Activated CD8-positive, alpha-beta memory T cell treated with anti-CD3 and anti-CD28 coated beads, Interleukin-2, amount 10 ng/mL, durations not matched to agents 7 days and 5 days (primary cell): ENCODE measurements around the gene RETREG1. TPM values are rescaled to one million over a fixed set of nuclear protein-coding genes. Genes with fewer than 3 reads are reported as not detected.

Experiments
- ATAC-seq: fragments of 150-1000 bp; cut with Tn5 transposase; one replicate; pipeline ENCODE4 v1.10.0; 2021; ENCODE audit warnings: moderate library complexity
- CTCF ChIA-PET: fragments of 350-600 bp; sonication (Branson Sonifier 250); formaldehyde crosslinking; loops from one replicate; lab custom pipeline; 2021; ENCODE audit warnings: antibody characterized with exemption; lab: Charles Lee
- DNase-seq: peaks from one replicate; pipeline ENCODE4 v3.0.0-alpha.2; 2020
- H3K27ac Mint-ChIP-seq: one replicate; pipeline ENCODE4 v1.8.0; 2021; ENCODE audit warnings: mild to moderate bottlenecking, mixed read lengths
- H3K27me3 Mint-ChIP-seq: one replicate; pipeline ENCODE4 v1.8.0; 2021; ENCODE audit warnings: mixed read lengths
- H3K36me3 Mint-ChIP-seq: one replicate; pipeline ENCODE4 v1.8.0; 2021; ENCODE audit warnings: mild to moderate bottlenecking, mixed read lengths
- H3K4me1 Mint-ChIP-seq: one replicate; pipeline ENCODE4 v1.8.0; 2021; ENCODE audit warnings: mixed read lengths
- H3K4me3 Mint-ChIP-seq: one replicate; pipeline ENCODE4 v1.8.0; 2021; ENCODE audit warnings: mild to moderate bottlenecking, moderate library complexity, mixed read lengths
- H3K9me3 Mint-ChIP-seq: one replicate; pipeline ENCODE4 v1.8.0; 2022; ENCODE audit warnings: low read depth, mixed read lengths
- total RNA-seq, 2 experiments: library from RNA; stranded (reverse); gene quantifications; one replicate each; pipeline ENCODE4 v1.2.3, GENCODE V29; 2021

RETREG1 gene
- total RNA-seq, 2 experiments from 2014 or later = 18.1 to 30.3 TPM

DNA sequence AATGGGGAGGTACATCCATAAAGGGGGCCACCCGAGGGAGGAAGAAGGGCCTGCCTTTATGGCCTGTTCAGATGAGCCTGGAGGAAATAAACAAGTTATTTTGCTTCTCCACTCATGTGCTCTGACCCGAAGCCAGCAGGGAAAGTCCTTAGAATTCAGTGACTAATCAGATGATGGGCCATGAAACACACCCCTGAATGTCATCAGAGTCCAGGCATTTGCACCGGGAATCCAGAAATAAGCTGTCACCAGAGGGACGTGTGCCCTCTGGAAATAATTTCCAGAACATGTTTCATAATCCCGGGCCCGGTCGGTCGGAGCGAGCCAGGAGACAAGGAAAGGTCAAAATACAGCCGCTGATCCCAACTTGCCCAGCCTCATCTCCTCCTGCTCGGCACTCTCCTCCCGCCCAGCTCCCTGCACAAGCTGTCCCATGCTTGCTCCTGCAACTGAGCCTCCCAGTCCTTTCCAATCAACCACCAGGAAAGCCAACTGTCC is 77.6 kb downstream of the RETREG1 start:
- CTCF ChIA-PET = no interaction called here
- H3K4me3 Mint-ChIP-seq = no peak overlapping the region
- H3K9me3 Mint-ChIP-seq = no peaks in the 10 kb centered on the region
- DNase-seq (no peak), ATAC-seq (no peak)
- peaks cover 9% of the 10 kb centered on the region for H3K4me1 Mint-ChIP-seq
- no peak overlapping the region for H3K27ac Mint-ChIP-seq
- H3K36me3 Mint-ChIP-seq = peaks cover 2% of the 10 kb centered on the region
- H3K27me3 Mint-ChIP-seq = no peaks in the 10 kb centered on the region

DNA sequence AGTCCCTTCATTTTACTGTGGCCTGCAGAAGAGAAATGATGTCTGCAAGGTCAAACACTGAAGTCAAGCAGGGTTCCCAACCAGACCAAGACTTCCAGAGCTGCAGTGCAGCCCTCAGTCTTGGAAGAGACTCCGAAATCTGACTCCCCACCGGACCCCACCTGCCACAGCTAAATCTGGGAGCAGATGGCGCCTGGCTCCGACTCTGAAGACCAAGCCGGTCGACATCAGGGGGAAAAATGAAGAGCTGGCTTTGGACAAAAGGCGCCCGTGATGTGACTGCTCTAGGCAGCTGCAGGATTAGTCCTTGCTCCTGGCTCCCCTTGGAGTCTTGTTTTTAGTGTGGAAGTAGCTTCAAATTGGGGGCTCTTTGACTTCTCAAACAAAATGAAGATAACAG is 78.8 kb downstream of the RETREG1 start:
- H3K4me3 Mint-ChIP-seq = no peak overlapping the region
- H3K27ac Mint-ChIP-seq = no peak overlapping the region
- H3K4me1 Mint-ChIP-seq = peaks cover 9% of the 10 kb centered on the region
- CTCF ChIA-PET = interaction anchor here (1.5 kb wide), 1 partner anchor 11 kb away, joined by 3 read pairs; no protein-coding TSS in a partner anchor
- DNase-seq (no peak), ATAC-seq (no peak)
- H3K36me3 Mint-ChIP-seq = peaks cover 2% of the 10 kb centered on the region
- no peaks in the 10 kb centered on the region for H3K27me3 Mint-ChIP-seq
- H3K9me3 Mint-ChIP-seq = no peaks in the 10 kb centered on the region

DNA sequence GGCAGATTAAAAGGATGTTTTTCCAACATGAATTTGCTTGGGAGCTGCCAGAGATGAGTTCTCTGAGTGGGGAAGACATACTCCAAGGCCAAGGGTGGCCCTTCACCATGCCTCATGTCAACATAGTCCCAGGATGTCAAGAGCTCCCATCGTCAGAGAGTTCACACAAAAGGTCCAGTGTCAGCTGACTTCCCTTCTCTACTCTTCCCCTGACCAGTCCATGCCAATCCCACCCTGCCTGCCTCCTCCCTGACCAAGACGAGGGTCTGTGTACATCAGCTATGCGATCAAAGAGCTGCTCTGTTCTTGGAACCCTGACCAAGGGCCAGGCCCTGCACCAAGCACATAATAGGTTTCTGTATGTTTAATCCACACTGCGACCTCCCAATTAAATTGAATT is 80.0 kb downstream of the RETREG1 start:
- H3K27ac Mint-ChIP-seq = no peak overlapping the region
- no peak overlapping the region for H3K4me3 Mint-ChIP-seq
- no peaks in the 10 kb centered on the region for H3K27me3 Mint-ChIP-seq
- peaks cover 9% of the 10 kb centered on the region for H3K4me1 Mint-ChIP-seq
- DNase-seq = no peak
- no peaks in the 10 kb centered on the region for H3K9me3 Mint-ChIP-seq
- no peak for ATAC-seq
- peaks cover 2% of the 10 kb centered on the region for H3K36me3 Mint-ChIP-seq
- CTCF ChIA-PET = interaction anchor here (1.5 kb wide), 1 partner anchor 12 kb away, joined by 3 read pairs; no protein-coding TSS in a partner anchor

DNA sequence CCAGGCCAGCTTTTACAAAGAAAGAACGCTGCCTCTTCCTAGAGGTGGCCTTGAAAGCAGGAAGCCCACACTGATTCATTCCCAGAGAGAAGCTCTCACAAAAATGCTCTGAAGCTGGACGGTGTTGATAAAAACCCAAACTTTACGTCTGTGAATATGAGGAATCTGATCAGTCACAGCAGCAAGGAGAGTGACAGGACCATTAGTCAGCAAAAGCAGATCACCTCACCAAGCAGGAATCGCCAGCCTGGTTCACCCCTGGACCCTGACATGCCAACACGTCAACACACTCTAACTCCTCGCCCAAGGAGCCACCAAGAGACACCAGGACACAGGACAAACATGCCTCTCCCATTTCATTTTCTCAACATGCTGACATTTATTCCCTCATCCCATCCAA is 80.6 kb downstream of the RETREG1 start:
- CTCF ChIA-PET = interaction anchor here (1.5 kb wide), 1 partner anchor 13 kb away, joined by 3 read pairs; no protein-coding TSS in a partner anchor
- no peak overlapping the region for H3K4me3 Mint-ChIP-seq
- no peak for DNase-seq
- H3K4me1 Mint-ChIP-seq = peaks cover 9% of the 10 kb centered on the region
- H3K27me3 Mint-ChIP-seq = no peaks in the 10 kb centered on the region
- H3K36me3 Mint-ChIP-seq = peaks cover 2% of the 10 kb centered on the region
- H3K27ac Mint-ChIP-seq = no peak overlapping the region
- no peaks in the 10 kb centered on the region for H3K9me3 Mint-ChIP-seq
- ATAC-seq = no peak

DNA sequence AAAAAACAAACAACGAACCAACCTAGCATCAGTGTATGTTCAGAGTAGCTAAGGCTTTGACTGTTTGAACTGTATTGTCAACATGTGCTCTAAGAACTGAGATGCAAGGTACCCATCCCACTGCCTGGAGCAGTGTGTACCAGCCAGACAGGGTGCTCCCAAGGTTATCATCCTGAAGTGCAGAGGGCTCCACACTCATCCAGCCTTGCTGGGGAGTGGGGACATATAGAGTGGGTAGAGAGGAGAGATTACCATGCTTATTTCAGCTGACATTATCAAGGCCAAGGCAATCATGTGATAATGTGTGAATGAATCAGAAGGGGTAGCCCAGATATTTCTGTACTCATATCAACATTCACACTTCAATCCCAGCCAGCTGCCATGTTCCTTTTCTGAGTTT is 82.5 kb downstream of the RETREG1 start:
- Mint-ChIP-seq H3K4me3 (no peak overlapping the region), H3K27ac (no peak overlapping the region), H3K36me3 (peaks cover 2% of the 10 kb centered on the region), H3K4me1 (no peaks in the 10 kb centered on the region), H3K27me3 (no peaks in the 10 kb centered on the region), H3K9me3 (no peaks in the 10 kb centered on the region)
- CTCF ChIA-PET = no interaction called here
- ATAC-seq (no peak), DNase-seq (no peak)

DNA sequence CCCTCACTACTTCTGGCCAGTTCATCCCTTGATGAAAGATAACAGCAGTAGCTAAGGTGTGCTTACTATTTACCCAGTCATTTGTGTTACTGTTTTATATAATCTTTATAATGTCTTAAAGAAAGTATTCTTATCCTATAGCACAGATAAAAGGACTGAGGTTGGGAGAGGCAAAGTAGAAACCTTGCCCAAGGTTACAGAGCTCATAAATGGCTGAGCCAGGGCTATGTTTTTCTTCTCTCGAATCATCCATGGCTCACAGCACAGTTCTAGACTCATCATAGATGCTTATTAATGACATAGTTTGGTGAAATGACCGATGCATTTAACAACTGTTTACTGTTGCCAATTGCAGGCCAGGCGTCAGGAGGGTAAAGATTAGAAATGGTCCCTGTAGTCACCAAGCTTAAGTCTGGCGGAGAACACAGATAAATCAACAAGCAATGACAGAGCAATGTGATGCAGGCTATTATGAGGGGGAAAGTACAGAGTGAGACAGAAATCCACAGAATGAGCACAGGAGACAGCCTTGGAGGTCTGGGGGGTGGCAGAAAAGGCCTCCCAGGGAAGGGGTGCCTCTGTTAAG is 85.6 kb downstream of the RETREG1 start:
- DNase-seq (no peak), ATAC-seq (no peak)
- Mint-ChIP-seq H3K27me3 (no peaks in the 10 kb centered on the region), H3K4me1 (no peaks in the 10 kb centered on the region), H3K9me3 (no peaks in the 10 kb centered on the region), H3K4me3 (no peak overlapping the region), H3K27ac (no peak overlapping the region), H3K36me3 (no peaks in the 10 kb centered on the region)
- CTCF ChIA-PET = no interaction called here

DNA sequence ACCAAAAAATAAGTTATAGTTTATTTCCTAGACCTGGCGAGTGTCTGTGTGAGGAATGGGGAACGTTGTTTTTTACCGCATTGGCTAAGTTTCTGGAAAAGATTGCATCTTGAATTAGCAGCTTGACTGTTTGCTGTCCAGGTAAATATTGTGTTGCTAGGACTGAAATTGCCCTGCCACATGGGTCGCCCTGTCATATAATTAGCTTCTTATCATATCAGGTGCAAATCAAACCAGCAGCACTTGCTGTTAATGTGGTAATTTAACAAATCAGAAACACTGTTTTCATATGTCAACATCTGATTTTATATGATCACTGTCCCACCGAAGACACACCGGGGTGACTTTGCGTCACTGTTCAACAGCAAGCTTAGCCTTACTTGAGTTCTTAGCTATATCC is 87.5 kb downstream of the RETREG1 start:
- ATAC-seq = no peak
- CTCF ChIA-PET = no interaction called here
- Mint-ChIP-seq H3K9me3 (no peaks in the 10 kb centered on the region), H3K36me3 (no peaks in the 10 kb centered on the region), H3K27ac (no peak overlapping the region), H3K4me1 (peaks cover under 1% of the 10 kb centered on the region), H3K27me3 (no peaks in the 10 kb centered on the region), H3K4me3 (no peak overlapping the region)
- DNase-seq = no peak

DNA sequence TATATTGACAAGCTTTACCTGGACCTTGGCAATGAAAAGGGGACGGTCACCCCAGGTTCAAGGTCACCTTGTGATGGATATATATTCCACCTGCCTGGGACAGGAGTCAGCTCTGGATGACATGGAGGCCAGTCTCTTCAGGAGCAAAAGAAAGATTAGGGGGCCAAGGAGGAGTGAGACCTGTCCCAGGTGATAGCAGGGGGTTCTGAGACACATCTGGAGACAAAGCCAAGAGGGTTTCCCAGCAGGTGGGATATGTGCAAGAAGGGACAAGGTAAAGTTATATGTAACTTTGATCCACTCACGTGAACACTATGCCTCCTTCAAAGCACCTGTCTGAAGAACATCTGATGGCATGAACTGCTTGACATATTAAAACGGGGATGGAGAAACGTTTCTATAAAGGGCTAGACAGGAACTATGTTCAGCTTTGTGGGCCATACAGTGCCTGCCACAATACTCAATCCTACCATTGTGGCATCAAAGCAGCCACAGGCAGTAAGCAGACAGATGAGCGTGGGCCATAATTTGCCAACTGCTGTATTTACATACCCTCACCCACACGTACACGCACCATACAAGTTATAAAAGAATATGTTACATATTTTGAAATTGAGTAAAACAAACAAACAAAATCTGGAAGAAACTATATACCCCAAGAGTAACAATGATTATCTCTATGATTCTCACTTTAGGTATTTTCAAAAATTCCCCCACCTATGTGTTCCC is 88.3 kb downstream of the RETREG1 start:
- no peaks in the 10 kb centered on the region for H3K36me3 Mint-ChIP-seq
- CTCF ChIA-PET = no interaction called here
- ATAC-seq (no peak), DNase-seq (no peak)
- H3K4me1 Mint-ChIP-seq = peaks cover 6% of the 10 kb centered on the region
- no peak overlapping the region for H3K4me3 Mint-ChIP-seq
- no peak overlapping the region for H3K27ac Mint-ChIP-seq
- H3K9me3 Mint-ChIP-seq = no peaks in the 10 kb centered on the region
- no peaks in the 10 kb centered on the region for H3K27me3 Mint-ChIP-seq

DNA sequence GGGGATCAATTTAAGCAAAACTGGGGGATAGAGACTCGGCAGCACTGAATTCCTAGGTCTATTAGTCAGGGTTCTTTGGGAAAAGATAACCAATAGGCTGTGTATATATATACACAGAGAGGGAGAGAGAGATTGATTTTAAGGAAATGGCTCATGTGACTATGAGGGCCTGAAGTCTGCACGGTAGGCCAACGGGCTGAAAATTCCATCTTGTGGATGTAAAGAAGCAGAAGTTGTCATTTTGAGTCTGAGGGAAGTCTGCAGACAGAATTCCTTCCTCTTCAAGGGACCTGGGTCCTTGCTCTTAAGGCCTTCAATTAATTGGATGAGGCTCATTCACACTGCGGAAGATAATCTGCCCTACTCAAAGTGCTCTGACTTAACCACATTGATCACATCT is 91.1 kb downstream of the RETREG1 start:
- peaks cover 9% of the 10 kb centered on the region for H3K4me1 Mint-ChIP-seq
- no peaks in the 10 kb centered on the region for H3K27me3 Mint-ChIP-seq
- CTCF ChIA-PET = no interaction called here
- H3K36me3 Mint-ChIP-seq = no peaks in the 10 kb centered on the region
- ATAC-seq = no peak
- no peak overlapping the region for H3K27ac Mint-ChIP-seq
- no peak overlapping the region for H3K4me3 Mint-ChIP-seq
- no peak for DNase-seq
- no peaks in the 10 kb centered on the region for H3K9me3 Mint-ChIP-seq

DNA sequence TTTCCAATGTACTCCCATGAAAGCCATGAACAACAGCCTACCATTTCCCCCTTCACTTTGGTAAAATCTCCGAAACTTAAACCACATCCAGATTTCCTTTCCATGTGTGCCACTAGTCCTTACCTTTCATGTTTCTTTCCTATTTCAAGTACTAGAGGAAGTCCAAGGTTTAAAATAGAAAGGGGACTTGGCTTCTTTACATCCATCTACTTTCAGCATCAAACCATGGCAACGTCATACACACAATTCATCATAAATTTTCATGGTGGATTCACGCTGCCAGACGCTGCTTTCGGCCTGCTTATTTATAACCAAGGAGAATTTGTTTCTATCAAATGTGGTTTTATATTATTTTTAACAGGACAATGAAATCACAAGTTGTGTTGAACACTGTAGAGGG is 92.5 kb downstream of the RETREG1 start:
- CTCF ChIA-PET = no interaction called here
- no peaks in the 10 kb centered on the region for H3K36me3 Mint-ChIP-seq
- peaks cover 9% of the 10 kb centered on the region for H3K4me1 Mint-ChIP-seq
- no peak overlapping the region for H3K4me3 Mint-ChIP-seq
- no peak for ATAC-seq
- no peak overlapping the region for H3K27ac Mint-ChIP-seq
- H3K9me3 Mint-ChIP-seq = no peaks in the 10 kb centered on the region
- no peak for DNase-seq
- H3K27me3 Mint-ChIP-seq = no peaks in the 10 kb centered on the region

DNA sequence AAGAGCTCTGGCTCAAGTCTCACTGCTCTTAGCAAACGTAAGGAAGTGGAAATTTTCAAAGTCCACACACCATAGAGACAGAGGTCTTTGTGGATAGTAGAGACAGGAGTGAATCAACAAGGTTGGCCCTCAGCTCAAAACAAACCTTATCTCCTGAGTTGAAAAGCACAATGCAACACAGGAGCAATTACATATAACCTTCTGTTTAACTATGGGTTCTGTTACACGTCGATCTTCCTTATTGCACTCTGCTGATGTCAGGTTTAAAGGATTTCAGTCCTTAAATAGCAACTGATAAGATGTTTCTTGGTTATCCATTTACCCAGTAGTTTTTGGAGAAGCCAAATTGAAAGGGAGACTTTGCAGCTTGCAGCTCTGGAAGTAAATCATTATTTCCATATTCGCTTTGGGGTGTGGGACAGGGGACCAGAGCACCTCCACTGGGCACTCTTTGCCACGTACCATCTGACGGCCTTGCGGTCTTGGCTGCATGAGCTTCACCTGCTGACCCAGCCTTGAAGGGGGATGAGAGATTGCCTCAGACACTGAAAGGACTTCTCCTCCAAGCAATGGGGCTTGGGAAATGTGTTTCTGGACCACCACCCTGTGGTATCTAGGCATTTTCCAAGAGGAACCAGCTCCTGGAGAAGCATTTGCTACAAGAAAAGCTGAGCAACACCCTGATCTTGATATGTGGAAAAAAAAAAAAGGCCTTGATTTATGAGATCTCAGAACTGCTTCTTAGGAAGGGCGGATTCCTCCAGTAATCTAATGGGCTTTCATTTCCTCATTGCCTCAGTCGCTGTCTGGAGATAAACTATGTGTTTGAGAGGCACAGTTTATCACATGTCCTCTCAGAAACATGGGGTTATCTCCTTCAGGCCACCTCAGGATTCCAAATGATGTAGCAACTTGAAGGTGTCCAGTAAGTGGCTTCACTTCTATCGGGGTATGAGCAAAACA is 95.0 kb downstream of the RETREG1 start:
- H3K9me3 Mint-ChIP-seq = no peaks in the 10 kb centered on the region
- DNase-seq = no peak
- no peaks in the 10 kb centered on the region for H3K36me3 Mint-ChIP-seq
- H3K4me3 Mint-ChIP-seq = no peak overlapping the region
- H3K27me3 Mint-ChIP-seq = no peaks in the 10 kb centered on the region
- peaks cover 9% of the 10 kb centered on the region for H3K4me1 Mint-ChIP-seq
- CTCF ChIA-PET = interaction anchor here (0.9 kb wide), 1 partner anchor 29 kb away, joined by 3 read pairs; no protein-coding TSS in a partner anchor
- no peak for ATAC-seq
- H3K27ac Mint-ChIP-seq = no peak overlapping the region

DNA sequence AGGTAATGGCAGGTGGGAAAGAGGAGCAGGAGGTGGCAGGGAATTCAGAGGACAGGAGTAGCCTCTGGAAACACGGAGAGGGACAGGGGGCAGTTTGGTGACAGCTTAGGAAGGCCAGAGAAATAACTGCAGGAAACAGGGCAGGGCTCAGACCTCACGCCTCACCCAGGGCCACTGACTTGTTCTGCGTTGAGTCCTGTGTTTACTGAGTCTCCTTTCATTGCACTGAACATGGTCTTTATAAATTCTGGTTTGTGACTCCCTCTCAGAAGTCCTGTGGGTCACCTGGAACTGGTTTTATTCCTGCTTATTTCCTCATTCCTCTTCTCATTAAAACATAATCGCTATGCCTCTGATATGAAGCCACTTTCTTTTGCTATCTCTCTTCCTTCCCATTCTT is 96.0 kb downstream of the RETREG1 start:
- ATAC-seq (no peak), DNase-seq (no peak)
- Mint-ChIP-seq H3K27ac (no peak overlapping the region), H3K4me1 (peaks cover 9% of the 10 kb centered on the region), H3K4me3 (no peak overlapping the region), H3K27me3 (no peaks in the 10 kb centered on the region), H3K36me3 (no peaks in the 10 kb centered on the region), H3K9me3 (no peaks in the 10 kb centered on the region)
- CTCF ChIA-PET = no interaction called here

DNA sequence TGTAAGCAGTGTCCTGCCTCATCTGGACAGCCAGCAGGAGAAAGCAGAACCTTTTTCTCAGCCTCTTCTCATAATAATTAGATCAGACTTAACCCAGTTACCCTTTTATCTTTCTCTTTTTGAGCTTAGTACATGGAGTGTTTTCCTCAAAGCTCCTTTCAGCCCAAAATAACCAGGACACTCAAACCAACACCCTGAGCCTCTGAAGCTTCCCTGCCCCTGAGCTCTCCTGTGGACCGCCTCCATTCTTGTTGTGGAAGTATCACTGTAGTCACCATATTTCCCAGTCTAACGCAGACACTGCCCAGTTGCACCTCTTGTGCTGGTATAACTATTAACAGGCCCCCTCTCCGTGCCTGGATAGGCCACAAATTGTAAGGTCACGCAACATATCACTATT is 97.4 kb downstream of the RETREG1 start:
- CTCF ChIA-PET = no interaction called here
- Mint-ChIP-seq H3K27ac (no peak overlapping the region), H3K27me3 (no peaks in the 10 kb centered on the region), H3K4me3 (no peak overlapping the region), H3K4me1 (peaks cover 9% of the 10 kb centered on the region), H3K9me3 (no peaks in the 10 kb centered on the region), H3K36me3 (no peaks in the 10 kb centered on the region)
- ATAC-seq (no peak), DNase-seq (no peak)
